Sigmoid colon (tissue), 7 donors: ENCODE data around the gene KCNIP1. TPM values are rescaled to one million over a fixed set of nuclear protein-coding genes. Genes with fewer than 3 reads are reported as not detected.

ENCODE experiments used
- DNase-seq: peaks from one replicate; pipeline ENCODE4 v3.0.0-alpha.2; 2019
- H3K27ac ChIP-seq, 4 donors: fragments of 200-600 bp; sonication (generic); one replicate each; pipeline ENCODE4 v1.5.1; 2016 to 2019; ENCODE audit warnings: mild to moderate bottlenecking in 1 of 4
- H3K27me3 ChIP-seq, 3 donors: fragments of 200-600 bp; sonication (generic); one replicate each; pipeline ENCODE4 v1.5.1; 2019; ENCODE audit warnings: mild to moderate bottlenecking in 1 of 3
- H3K36me3 ChIP-seq, 4 donors: fragments of 200-600 bp; sonication (generic); one replicate each; pipeline ENCODE4 v1.5.1; 2016 to 2019
- H3K4me1 ChIP-seq, 4 donors: fragments of 200-600 bp; sonication (generic); one replicate each; pipeline ENCODE4 v1.5.1; 2017 to 2019
- H3K4me3 ChIP-seq, 4 donors: fragments of 200-600 bp; sonication (generic); one replicate each; pipeline ENCODE4 v1.5.1; 2017 to 2019; ENCODE audit warnings: mild to moderate bottlenecking in 2 of 4, moderate library complexity in 1 of 4
- H3K9me3 ChIP-seq, 4 donors: fragments of 200-600 bp in 3 of 4; sonication (generic) in 3 of 4; one replicate each; pipeline versions ENCODE4 v1.5.1 to v1.6.1; 2013 to 2019
- EP300 ChIP-seq, 4 donors: sonication (generic); formaldehyde crosslinking; IDR thresholded peaks; one replicate each; pipeline ENCODE4 v1.6.1; 2017; ENCODE audit warnings: antibody characterized with exemption in 4 of 4
- POLR2A ChIP-seq, 2 donors: fragments of 450-650 bp; IDR thresholded peaks; one replicate each; pipeline ENCODE4 v1.6.1; 2016; ENCODE audit warnings: antibody characterized with exemption in 2 of 2, mild to moderate bottlenecking in 2 of 2, moderate library complexity in 2 of 2
- POLR2AphosphoS5 ChIP-seq, 4 donors: sonication (generic); formaldehyde crosslinking; IDR thresholded peaks; one replicate each; pipeline ENCODE4 v1.6.1; 2017; ENCODE audit warnings: antibody characterized with exemption in 4 of 4
- WGBS, 2 donors: extraction: QIAGEN DNeasy Blood & Tissue Kit; methylation state at CpG; one replicate each; pipeline ENCODE4 v1.1.7; 2013; 5-methylcytosine and 5-hydroxymethylcytosine counted together
- intact Hi-C: fragments of 100-400 bp; cut with DNase I; formaldehyde crosslinking; loops from one replicate; pipeline ENCODE4 v1.15.1; 2023
- polyA plus RNA-seq, 3 donors: library from polyadenylated mRNA; stranded (reverse); fragments of 200-250 nt; gene quantifications; one replicate each; pipeline ENCODE4 v1.2.3, GENCODE V29; 2013
- total RNA-seq, 4 donors: library from RNA; depleted of rRNA; stranded (reverse); fragments of >200 nt; gene quantifications; one replicate each; pipeline ENCODE4 v1.1.0, GENCODE V29; 2016
- TF ChIP-seq, protein P1 (sequence below), 4 experiments: fragments of 450-650 bp in 3 of 4; fragments of 200-600 bp in 1 of 4; IDR thresholded peaks; one replicate each; pipeline ENCODE4 v1.5.1; 2016 to 2019; ENCODE audit warnings: antibody characterized with exemption in 4 of 4, mild to moderate bottlenecking in 3 of 4, moderate library complexity in 2 of 4
- donor health status: healthy with polysubstance abuse.
- donor health status: Bipolar disorder and iron deficiency.
- donor health status: healthy.

Gene KCNIP1
- total and polyA plus RNA-seq, 7 donors = 0.28 to 2.8 (median 1.1) TPM; not detected in 2

DNA sequence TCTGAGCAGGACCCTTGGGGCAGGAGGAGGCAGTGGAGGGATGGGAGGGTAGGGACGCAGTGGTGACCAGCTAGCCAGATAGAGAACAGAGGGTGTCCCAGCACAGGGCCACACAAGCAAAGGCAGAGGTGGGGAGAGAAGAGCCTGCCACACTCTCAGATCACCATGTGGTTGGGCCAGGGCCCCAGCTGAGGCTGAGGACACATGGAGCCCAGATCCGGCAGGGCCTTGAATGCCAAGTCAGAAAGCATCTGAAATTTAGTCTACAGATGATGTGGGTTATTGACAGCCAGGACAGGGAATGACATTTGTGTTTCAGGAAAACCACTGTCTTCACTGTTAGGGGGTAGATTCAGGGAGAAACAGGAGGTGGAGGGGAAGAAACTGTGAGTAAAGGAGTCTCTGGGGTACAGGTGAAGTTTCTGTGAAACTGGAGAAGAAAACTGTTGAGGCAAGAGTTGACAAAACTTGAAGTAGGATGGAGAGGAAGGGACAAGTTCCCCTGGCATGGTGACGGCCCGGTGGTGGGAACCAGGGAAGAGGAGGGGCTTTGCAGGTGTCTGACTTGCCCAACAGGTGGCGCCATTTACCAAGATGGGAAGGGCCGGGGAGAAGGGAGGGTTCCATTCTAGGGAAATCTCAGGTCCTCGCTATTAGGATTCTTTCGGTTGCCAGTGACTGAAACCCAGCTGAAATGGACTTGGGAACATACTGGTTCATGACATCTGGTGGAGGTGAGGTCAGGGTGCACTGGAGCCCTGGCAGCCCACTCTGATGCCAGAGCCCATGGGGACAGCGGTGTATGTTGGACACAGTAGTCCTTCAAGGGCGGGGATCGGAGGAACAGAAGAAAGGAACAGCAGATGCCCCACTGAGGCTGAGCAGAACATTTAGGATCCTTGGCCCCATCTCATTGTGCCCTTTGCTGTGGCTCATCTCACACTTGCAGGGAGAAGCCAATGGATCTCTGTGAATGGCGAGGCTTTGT, 100.1 kb downstream of the KCNIP1 start:
- H3K27ac ChIP-seq = no peak overlapping the region
- no peaks in the 10 kb centered on the region for H3K4me1 ChIP-seq
- no peak for TF ChIP-seq POLR2AphosphoS5 (IDR thresholded peaks at IDR 0.05)
- TF ChIP-seq EP300 (IDR thresholded peaks at IDR 0.05) = no peak
- TF ChIP-seq, protein P1, sequence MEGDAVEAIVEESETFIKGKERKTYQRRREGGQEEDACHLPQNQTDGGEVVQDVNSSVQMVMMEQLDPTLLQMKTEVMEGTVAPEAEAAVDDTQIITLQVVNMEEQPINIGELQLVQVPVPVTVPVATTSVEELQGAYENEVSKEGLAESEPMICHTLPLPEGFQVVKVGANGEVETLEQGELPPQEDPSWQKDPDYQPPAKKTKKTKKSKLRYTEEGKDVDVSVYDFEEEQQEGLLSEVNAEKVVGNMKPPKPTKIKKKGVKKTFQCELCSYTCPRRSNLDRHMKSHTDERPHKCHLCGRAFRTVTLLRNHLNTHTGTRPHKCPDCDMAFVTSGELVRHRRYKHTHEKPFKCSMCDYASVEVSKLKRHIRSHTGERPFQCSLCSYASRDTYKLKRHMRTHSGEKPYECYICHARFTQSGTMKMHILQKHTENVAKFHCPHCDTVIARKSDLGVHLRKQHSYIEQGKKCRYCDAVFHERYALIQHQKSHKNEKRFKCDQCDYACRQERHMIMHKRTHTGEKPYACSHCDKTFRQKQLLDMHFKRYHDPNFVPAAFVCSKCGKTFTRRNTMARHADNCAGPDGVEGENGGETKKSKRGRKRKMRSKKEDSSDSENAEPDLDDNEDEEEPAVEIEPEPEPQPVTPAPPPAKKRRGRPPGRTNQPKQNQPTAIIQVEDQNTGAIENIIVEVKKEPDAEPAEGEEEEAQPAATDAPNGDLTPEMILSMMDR (IDR thresholded peaks at IDR 0.05) = peak in 3 of 4 experiments; percentile 33 to 66 (median 57)
- no peak for TF ChIP-seq POLR2A (IDR thresholded peaks at IDR 0.05)
- H3K36me3 ChIP-seq = no peaks in the 10 kb centered on the region
- intact Hi-C loops = loop anchor here (2.0 kb wide), 1 partner anchor 29 kb away; no protein-coding TSS in a partner anchor
- no peaks in the 10 kb centered on the region for H3K27me3 ChIP-seq
- H3K4me3 ChIP-seq = no peak overlapping the region
- DNase-seq = peak; percentile 62
- H3K9me3 ChIP-seq = no peaks in the 10 kb centered on the region
- WGBS, 2 donors = 49 to 52% methylated on average over 12 of the region's 12 CpGs

DNA sequence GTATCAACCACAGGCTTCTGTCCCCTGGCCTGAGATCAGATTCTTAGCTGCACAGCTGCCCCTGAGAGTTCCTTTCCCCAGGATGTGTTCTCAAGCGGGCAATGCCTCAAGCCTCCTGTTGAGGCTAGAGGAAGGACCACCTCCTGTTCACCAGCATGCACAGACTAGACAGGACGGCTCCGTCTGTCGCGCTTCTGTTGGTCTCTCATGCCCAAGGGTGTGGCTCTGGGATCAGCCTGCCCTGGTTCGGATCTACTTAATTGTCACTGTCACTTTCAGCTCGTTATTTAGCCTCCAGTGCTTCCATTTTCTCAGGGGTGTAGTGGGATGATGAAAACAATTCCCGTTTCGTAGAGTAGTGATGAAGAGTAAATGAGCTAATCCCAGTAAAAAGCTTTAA, 103.1 kb downstream of the KCNIP1 start:
- intact Hi-C loops = no loop called here
- Histone ChIP-seq H3K9me3 (no peaks in the 10 kb centered on the region), H3K27me3 (no peaks in the 10 kb centered on the region), H3K36me3 (no peaks in the 10 kb centered on the region), H3K4me3 (no peak overlapping the region), H3K27ac (no peak overlapping the region), H3K4me1 (no peaks in the 10 kb centered on the region)
- WGBS, 2 donors = 57 to 80% methylated on average over 9 of the region's 9 CpGs
- DNase-seq = no peak
- no peak for TF ChIP-seq POLR2A (IDR thresholded peaks at IDR 0.05)
- TF ChIP-seq, protein P1 (IDR thresholded peaks at IDR 0.05) = no peak
- no peak for TF ChIP-seq EP300 (IDR thresholded peaks at IDR 0.05)
- TF ChIP-seq POLR2AphosphoS5 (IDR thresholded peaks at IDR 0.05) = no peak

DNA sequence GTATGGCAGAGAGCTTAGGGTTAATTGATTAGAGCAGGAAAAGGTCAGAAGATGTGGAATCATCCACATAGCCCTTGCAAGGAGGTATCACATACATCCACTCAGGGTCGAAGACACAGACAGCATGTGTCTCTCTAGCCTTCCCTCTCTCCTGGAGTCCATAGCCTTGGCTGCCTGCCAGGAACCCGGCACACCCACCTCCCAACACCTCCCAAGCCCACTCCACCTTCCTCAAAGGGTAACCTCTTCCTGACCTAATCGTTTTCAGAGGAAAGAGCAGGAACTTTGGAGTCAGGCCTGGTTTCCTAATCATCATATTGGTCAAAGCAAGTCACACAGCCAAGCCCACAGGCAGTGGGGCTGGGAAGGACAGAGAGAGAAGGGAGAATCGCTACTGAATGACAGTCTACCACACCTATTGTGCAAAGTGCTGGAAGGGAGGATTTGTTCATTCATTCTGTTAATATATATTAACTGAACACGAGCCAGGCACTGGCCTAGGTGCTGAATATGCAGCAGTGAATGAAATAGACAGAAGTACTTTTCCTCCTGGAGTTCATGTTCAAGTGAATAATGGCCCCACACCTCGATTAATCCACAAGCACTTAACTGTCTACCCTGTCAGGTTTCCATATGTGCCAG, 107.8 kb downstream of the KCNIP1 start:
- no peak for DNase-seq
- Histone ChIP-seq H3K27me3 (no peaks in the 10 kb centered on the region), H3K9me3 (no peaks in the 10 kb centered on the region), H3K4me1 (no peaks in the 10 kb centered on the region), H3K36me3 (no peaks in the 10 kb centered on the region), H3K4me3 (no peak overlapping the region), H3K27ac (no peak overlapping the region)
- no peak for TF ChIP-seq POLR2A (IDR thresholded peaks at IDR 0.05)
- TF ChIP-seq POLR2AphosphoS5 (IDR thresholded peaks at IDR 0.05) = no peak
- no peak for TF ChIP-seq EP300 (IDR thresholded peaks at IDR 0.05)
- TF ChIP-seq, protein P1 (IDR thresholded peaks at IDR 0.05) = no peak
- 31 to 49% methylated on average over 6 of the region's 6 CpGs for WGBS, 2 donors
- intact Hi-C loops = no loop called here

DNA sequence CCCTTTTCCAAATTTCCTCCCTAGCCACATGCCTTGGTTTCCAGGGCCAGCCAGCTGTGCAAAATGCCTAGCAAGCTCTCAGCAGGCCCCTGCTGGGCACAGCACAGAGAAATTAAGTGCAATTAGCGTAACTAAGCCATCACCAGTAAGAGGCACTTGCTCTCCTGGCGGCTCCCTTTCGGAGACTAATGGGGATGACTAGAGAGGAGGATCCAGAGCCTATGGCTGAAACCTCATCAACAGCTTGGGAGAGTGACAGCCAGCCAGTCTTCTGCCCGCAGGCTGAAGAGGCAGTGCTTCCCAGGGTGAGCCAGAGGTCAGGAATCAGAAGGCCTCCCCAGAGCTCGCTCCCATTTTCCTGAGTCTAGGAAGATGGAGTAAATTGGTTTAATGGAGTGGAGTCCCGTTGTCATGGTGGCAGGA, 108.4 kb downstream of the KCNIP1 start:
- Histone ChIP-seq H3K4me1 (no peaks in the 10 kb centered on the region), H3K4me3 (no peak overlapping the region), H3K27ac (no peak overlapping the region), H3K9me3 (no peaks in the 10 kb centered on the region), H3K27me3 (no peaks in the 10 kb centered on the region), H3K36me3 (no peaks in the 10 kb centered on the region)
- no peak for TF ChIP-seq POLR2A (IDR thresholded peaks at IDR 0.05)
- TF ChIP-seq EP300 (IDR thresholded peaks at IDR 0.05) = no peak
- no peak for TF ChIP-seq POLR2AphosphoS5 (IDR thresholded peaks at IDR 0.05)
- TF ChIP-seq, protein P1 (IDR thresholded peaks at IDR 0.05) = no peak
- no peak for DNase-seq
- intact Hi-C loops = no loop called here
- WGBS, 2 donors = 81 to 88% methylated on average over 6 of the region's 6 CpGs
